ENCODE data around the gene ANGPTL4. TPM values are rescaled to one million over a fixed set of nuclear protein-coding genes. Genes with fewer than 3 reads are reported as not detected.

ANGPTL4 gene
- total and polyA plus RNA-seq, 2 of the 13 experiments (the other 11 are each of a cell fraction or from before 2014, with no cell fraction given) = 0.80 to 21.7 TPM

DNA sequence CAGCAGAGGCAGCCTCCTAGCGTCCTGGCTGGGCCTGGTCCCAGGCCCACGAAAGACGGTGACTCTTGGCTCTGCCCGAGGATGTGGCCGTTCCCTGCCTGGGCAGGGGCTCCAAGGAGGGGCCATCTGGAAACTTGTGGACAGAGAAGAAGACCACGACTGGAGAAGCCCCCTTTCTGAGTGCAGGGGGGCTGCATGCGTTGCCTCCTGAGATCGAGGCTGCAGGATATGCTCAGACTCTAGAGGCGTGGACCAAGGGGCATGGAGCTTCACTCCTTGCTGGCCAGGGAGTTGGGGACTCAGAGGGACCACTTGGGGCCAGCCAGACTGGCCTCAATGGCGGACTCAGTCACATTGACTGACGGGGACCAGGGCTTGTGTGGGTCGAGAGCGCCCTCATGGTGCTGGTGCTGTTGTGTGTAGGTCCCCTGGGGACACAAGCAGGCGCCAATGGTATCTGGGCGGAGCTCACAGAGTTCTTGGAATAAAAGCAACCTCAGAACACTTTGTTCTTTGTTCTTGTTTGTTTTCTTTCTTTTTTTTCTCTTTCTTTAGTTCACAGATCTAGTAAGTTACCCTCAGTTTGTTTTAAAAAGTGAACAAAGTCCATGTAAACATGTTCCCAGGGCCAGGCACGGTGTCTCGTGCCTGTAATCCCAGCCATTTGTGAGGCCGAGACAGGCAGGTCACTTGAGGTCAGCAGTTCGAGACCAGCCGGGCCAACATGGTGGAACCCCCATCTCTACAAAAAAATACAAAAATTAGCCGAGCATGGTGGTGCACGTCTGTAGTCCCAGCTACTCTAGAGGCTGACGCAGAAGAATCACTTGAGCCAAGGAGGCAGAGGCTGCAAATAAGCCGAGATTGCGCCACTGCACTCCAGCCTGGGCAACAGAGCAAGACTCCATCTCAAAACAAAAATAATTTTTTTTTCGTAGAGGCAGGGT, 10.2 kb downstream of the ANGPTL4 start (continued):
- TF ChIP-seq, protein P1, sequence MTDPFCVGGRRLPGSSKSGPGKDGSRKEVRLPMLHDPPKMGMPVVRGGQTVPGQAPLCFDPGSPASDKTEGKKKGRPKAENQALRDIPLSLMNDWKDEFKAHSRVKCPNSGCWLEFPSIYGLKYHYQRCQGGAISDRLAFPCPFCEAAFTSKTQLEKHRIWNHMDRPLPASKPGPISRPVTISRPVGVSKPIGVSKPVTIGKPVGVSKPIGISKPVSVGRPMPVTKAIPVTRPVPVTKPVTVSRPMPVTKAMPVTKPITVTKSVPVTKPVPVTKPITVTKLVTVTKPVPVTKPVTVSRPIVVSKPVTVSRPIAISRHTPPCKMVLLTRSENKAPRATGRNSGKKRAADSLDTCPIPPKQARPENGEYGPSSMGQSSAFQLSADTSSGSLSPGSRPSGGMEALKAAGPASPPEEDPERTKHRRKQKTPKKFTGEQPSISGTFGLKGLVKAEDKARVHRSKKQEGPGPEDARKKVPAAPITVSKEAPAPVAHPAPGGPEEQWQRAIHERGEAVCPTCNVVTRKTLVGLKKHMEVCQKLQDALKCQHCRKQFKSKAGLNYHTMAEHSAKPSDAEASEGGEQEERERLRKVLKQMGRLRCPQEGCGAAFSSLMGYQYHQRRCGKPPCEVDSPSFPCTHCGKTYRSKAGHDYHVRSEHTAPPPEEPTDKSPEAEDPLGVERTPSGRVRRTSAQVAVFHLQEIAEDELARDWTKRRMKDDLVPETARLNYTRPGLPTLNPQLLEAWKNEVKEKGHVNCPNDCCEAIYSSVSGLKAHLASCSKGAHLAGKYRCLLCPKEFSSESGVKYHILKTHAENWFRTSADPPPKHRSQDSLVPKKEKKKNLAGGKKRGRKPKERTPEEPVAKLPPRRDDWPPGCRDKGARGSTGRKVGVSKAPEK (CRISPR knock-in tag; IDR thresholded peaks at IDR 0.05; ENCODE audit: borderline replicate concordance) = no peak
- TF ChIP-seq ZNF460 (CRISPR knock-in tag; IDR thresholded peaks at IDR 0.05; ENCODE audit: borderline replicate concordance) (peak; percentile 62; the same call in 1 of the 2 replicates), ZNF160 (CRISPR knock-in tag; IDR thresholded peaks at IDR 0.05) (no peak), CBFB (CRISPR knock-in tag; IDR thresholded peaks at IDR 0.05) (peak; percentile 66), ZNF263 (CRISPR knock-in tag; IDR thresholded peaks at IDR 0.05) (no peak), SOX13 (IDR thresholded peaks at IDR 0.05) (peak; percentile 96), SOX13 (CRISPR knock-in tag; conservative IDR thresholded peaks at IDR 0.05 in 1 of 2, IDR thresholded peaks at IDR 0.05 in 1 of 2) (peak in 1 of 2 experiments; percentile 98; a peak in 2 of 4 replicates), ZNF567 (CRISPR knock-in tag; IDR thresholded peaks at IDR 0.05; ENCODE audit: borderline replicate concordance) (no peak), BRCA1 (CRISPR knock-in tag; IDR thresholded peaks at IDR 0.05) (no peak), GZF1 (CRISPR knock-in tag; IDR thresholded peaks at IDR 0.05) (no peak), FUBP1 (CRISPR knock-in tag; IDR thresholded peaks at IDR 0.05; ENCODE audit: borderline replicate concordance) (0 out of 2 replicates have a peak, but pooled peaks have one; percentile 38), E2F1 (CRISPR knock-in tag; IDR thresholded peaks at IDR 0.05) (no peak; the same call in 1 of the 2 replicates), SP4 (CRISPR knock-in tag; IDR thresholded peaks at IDR 0.05) (no peak; the same call in 1 of the 2 replicates), NFIC (IDR thresholded peaks at IDR 0.05; ENCODE audit: low read length) (peak; percentile 75; the same call in 1 of the 2 replicates), REXO4 (CRISPR knock-in tag; IDR thresholded peaks at IDR 0.05; ENCODE audit: borderline replicate concordance) (no peak), NR3C1 (CRISPR knock-in tag; IDR thresholded peaks at IDR 0.05) (no peak)
- TF ChIP-seq, protein P2, sequence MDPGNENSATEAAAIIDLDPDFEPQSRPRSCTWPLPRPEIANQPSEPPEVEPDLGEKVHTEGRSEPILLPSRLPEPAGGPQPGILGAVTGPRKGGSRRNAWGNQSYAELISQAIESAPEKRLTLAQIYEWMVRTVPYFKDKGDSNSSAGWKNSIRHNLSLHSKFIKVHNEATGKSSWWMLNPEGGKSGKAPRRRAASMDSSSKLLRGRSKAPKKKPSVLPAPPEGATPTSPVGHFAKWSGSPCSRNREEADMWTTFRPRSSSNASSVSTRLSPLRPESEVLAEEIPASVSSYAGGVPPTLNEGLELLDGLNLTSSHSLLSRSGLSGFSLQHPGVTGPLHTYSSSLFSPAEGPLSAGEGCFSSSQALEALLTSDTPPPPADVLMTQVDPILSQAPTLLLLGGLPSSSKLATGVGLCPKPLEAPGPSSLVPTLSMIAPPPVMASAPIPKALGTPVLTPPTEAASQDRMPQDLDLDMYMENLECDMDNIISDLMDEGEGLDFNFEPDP (CRISPR knock-in tag; conservative IDR thresholded peaks at IDR 0.05) = no peak
- TF ChIP-seq, protein P3, sequence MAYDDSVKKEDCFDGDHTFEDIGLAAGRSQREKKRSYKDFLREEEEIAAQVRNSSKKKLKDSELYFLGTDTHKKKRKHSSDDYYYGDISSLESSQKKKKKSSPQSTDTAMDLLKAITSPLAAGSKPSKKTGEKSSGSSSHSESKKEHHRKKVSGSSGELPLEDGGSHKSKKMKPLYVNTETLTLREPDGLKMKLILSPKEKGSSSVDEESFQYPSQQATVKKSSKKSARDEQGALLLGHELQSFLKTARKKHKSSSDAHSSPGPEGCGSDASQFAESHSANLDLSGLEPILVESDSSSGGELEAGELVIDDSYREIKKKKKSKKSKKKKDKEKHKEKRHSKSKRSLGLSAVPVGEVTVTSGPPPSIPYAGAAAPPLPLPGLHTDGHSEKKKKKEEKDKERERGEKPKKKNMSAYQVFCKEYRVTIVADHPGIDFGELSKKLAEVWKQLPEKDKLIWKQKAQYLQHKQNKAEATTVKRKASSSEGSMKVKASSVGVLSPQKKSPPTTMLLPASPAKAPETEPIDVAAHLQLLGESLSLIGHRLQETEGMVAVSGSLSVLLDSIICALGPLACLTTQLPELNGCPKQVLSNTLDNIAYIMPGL (CRISPR knock-in tag; IDR thresholded peaks at IDR 0.05; ENCODE audit: borderline replicate concordance in 1 of 2, low read depth in 1 of 2) = peak; percentile 58 to 77; a peak in 3 of 4 replicates
